IgD-negative memory B cell (primary cell): Measurements from ENCODE around the gene LPO. TPM values are rescaled to one million over a fixed set of nuclear protein-coding genes. Genes with fewer than 3 reads are reported as not detected.

Experiments used
- H3K27ac Mint-ChIP-seq, 3 donors: one replicate each; pipeline ENCODE4 v1.8.0; 2020 to 2022; ENCODE audit warnings: mild to moderate bottlenecking in 3 of 3, mixed read lengths in 3 of 3, moderate library complexity in 1 of 3
- H3K27me3 Mint-ChIP-seq: one replicate; pipeline ENCODE4 v1.8.0; 2021; ENCODE audit warnings: mixed read lengths
- H3K36me3 Mint-ChIP-seq: one replicate; pipeline ENCODE4 v1.8.0; 2020; ENCODE audit warnings: mild to moderate bottlenecking, mixed read lengths
- H3K4me1 Mint-ChIP-seq, 3 donors: one replicate each; pipeline ENCODE4 v1.8.0; 2020 to 2022; ENCODE audit warnings: mixed read lengths in 3 of 3, mild to moderate bottlenecking in 1 of 3
- H3K4me3 Mint-ChIP-seq, 4 donors: one replicate each; pipeline ENCODE4 v1.8.0; 2020 to 2022; ENCODE audit warnings: mild to moderate bottlenecking in 4 of 4, mixed read lengths in 4 of 4, moderate library complexity in 3 of 4
- H3K9me3 Mint-ChIP-seq, 3 donors: one replicate each; pipeline ENCODE4 v1.8.0; 2020 to 2021; ENCODE audit warnings: mixed read lengths in 3 of 3, mild to moderate bottlenecking in 1 of 3
- polyA plus RNA-seq: library from polyadenylated mRNA; unstranded; fragments of 300-500 nt; fragmentation: Illumina TruSeq; gene quantifications from one replicate; pipeline ENCODE4 v1.2.3, GENCODE V29; 2021

Gene LPO
- polyA plus RNA-seq, 1 donor from 2014 or later: not detected

DNA sequence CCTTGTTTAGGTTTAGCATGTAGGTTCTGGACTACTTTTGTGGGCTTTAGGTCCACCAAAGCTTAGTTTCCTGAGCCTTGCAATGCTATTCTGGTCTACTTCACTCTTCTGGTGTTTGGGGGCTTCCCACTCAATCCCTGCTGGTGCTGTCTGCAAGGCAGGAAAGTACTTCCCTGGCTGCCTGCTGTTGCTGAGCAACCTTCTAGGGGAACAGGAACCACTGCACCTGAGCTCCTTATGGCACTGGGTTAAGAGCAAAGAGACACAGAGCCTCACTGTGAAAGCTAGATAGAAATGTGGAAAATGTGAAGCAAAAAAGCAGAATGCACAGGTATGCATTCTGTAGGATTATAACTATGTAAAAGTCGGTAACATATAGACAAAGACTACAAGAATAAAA, 25.4 kb downstream of the LPO start:
- Mint-ChIP-seq H3K4me1 (no peaks in the 10 kb centered on the region), H3K36me3 (peaks cover 2% of the 10 kb centered on the region), H3K27ac (no peak overlapping the region), H3K27me3 (peaks cover 42% of the 10 kb centered on the region), H3K9me3 (peaks cover 0 to 2% (median 0%) of the 10 kb centered on the region in 3 donors), H3K4me3 (no peak overlapping the region)

DNA sequence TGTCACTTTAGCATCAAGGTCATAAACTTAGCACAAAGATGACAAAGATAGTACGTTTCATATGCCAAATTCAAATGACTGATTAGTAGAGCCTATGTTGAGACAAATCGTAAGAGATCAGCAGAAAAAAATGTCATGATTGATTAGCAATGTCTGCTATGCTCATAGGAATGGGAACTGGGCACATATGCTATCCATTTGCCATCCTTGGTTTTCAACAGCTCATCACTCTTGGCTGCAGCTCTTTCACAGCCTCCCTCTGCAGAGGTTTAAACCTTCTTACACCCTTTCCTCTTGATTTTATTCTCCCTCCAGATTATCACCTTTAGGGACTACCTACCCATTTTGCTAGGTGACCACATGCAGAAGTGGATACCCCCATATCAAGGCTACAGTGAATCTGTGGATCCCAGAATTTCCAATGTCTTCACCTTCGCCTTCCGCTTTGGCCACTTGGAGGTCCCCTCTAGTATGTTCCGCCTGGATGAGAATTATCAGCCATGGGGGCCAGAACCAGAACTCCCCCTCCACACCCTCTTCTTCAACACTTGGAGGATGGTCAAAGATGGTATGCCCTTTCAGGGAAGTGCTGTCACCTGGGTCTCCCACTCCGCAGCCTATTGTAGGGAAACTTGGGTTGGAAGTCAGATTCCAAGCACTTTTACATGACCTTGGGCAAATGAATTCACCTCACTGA, 26.2 kb downstream of the LPO start:
- H3K27me3 Mint-ChIP-seq: peaks cover 43% of the 10 kb centered on the region
- no peak overlapping the region for H3K4me3 Mint-ChIP-seq
- peaks cover 0 to 2% (median 0%) of the 10 kb centered on the region in 3 donors for H3K9me3 Mint-ChIP-seq
- H3K27ac Mint-ChIP-seq: no peak overlapping the region
- no peaks in the 10 kb centered on the region for H3K4me1 Mint-ChIP-seq
- peaks cover 2% of the 10 kb centered on the region for H3K36me3 Mint-ChIP-seq

DNA sequence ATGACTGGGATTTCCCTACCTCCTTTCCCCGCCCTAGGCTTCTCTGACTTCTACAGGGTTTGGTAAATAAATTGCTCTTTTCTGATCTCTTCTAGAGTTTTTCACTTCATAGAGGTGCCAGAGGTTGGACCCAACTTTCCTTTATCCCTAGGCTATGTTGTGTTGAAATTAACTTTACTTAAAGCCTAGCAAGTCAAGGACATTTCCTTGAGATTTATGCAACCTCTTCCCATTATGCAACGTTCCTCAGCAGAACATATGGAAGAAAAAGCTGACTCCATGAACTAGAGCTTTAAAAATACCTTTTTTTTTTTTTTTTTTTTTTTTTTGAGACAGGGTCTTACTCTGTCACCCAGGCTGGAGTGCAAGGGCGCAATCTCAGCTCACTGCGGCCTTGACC, 26.9 kb downstream of the LPO start:
- Mint-ChIP-seq H3K27me3 (peaks cover 44% of the 10 kb centered on the region), H3K27ac (no peak overlapping the region), H3K36me3 (no peaks in the 10 kb centered on the region)

DNA sequence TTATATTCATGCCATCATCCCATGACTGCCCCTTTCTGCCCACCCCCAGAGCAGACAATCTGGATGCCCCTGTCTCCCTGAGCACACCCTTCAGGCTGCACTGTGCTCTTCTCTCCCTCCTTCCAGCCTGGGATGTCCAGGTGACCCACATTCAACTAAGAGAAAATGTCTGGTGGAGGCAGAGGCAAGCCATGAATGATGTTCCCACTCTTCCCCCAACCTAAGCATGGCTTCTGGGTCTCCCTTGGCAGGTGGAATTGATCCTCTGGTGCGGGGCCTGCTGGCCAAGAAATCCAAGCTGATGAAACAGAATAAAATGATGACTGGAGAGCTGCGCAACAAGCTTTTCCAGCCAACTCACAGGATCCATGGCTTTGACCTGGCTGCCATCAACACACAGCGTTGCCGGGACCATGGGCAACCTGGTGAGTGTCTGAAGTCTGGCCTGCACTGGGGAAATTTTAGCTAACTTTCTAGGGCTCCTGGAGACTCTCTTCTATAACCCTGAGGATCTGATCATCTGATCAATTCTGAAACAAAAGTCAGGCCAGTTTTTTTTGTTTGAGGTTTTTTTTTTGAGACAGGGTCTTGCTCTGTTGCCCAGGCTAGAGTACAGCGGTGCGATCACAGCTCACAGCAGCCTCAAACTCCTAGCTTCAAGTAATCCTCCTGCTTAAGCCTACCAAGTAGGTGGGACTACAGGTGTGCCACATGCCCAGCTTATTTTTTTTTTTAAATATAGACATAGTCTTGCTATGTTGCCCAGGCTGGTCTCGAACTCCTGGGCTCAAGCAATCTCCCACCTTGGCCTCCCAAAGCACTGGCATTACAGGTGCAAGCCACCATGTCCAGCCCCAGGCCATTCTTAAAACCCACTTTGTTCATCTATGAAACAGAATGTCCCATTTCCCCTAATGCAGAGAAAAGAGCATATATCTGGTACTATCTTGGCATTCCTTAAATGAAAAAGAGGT, 27.8 kb downstream of the LPO start:
- Mint-ChIP-seq H3K9me3 (peaks cover 0 to 2% (median 0%) of the 10 kb centered on the region in 3 donors), H3K36me3 (no peaks in the 10 kb centered on the region), H3K27me3 (peaks cover 39% of the 10 kb centered on the region), H3K4me3 (no peak overlapping the region), H3K27ac (no peak overlapping the region), H3K4me1 (no peaks in the 10 kb centered on the region)

More for the DNA sequence above, 26.9 kb downstream of the LPO start:
- H3K4me3 Mint-ChIP-seq: no peak overlapping the region
- no peaks in the 10 kb centered on the region for H3K4me1 Mint-ChIP-seq
- peaks cover 0 to 2% (median 0%) of the 10 kb centered on the region in 3 donors for H3K9me3 Mint-ChIP-seq

DNA sequence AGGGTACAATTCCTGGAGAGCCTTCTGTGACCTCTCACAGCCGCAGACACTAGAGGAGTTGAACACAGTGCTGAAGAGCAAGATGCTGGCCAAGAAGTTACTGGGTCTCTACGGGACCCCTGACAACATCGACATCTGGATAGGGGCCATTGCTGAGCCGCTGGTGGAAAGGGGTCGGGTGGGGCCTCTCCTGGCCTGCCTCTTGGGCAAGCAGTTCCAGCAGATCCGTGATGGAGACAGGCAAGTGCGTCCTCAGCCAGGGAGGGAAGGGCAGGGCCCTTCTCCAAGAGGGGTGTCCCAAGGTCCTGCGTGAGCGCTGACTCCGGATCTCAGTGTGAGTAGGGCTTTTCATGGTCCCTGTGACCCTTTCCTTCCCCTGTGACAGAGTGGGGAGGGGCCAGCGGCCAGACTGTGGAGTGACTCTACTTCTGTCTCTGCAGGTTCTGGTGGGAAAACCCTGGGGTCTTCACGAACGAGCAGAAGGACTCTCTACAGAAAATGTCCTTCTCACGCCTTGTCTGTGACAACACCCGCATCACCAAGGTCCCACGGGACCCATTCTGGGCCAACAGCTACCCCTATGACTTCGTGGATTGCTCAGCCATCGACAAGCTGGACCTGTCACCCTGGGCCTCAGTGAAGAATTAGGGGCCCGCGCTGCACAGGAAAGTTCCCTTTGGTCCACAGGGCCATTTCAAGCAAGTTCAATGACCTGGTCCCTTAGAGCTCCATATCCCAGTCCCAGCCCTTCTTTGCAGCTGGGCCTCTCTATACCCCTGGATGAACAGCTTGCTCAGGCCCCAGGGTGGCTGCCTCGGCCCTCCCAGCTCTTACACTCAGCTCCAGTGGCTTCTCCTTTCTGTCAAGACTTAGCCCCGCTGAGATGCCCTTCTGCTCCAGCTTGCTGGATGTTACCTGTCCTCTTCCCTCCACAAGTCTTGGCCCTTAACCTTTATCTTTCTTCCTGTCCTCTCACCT, 29.3 kb downstream of the LPO start:
- Mint-ChIP-seq H3K9me3 (peaks cover 0 to 2% (median 0%) of the 10 kb centered on the region in 3 donors), H3K4me3 (peak overlapping the region in 1 of 4 donors; percentile 73), H3K27me3 (peaks cover 30% of the 10 kb centered on the region), H3K4me1 (peaks cover 0 to 2% (median 0%) of the 10 kb centered on the region in 3 donors), H3K27ac (no peak overlapping the region), H3K36me3 (peaks cover 2% of the 10 kb centered on the region)

DNA sequence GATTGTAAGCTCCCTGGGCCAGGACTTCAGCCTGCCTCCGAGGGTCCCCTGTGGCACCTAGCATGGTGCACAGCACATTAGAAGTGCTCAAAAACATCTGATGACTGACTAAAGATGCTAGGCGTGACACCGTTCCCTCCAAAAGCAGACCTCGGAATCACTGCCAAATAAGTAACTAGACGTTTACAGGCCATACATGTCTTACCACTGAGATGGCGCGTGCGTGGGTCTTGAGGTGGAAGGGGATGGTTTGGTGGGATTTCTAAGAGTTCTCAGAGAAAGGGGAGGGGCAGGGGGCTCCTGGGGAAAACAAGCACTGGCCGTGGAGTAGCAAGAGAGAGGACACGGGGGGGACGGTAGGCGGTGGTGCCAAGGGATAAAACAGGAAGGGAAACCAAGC, 29.9 kb downstream of the LPO start:
- peak overlapping the region in 1 of 4 donors; percentile 73 for H3K4me3 Mint-ChIP-seq
- peaks cover 25% of the 10 kb centered on the region for H3K27me3 Mint-ChIP-seq
- H3K36me3 Mint-ChIP-seq: peaks cover 2% of the 10 kb centered on the region
- peaks cover 0 to 2% (median 0%) of the 10 kb centered on the region in 3 donors for H3K9me3 Mint-ChIP-seq
- H3K4me1 Mint-ChIP-seq: peaks cover 0 to 2% (median 0%) of the 10 kb centered on the region in 3 donors
- H3K27ac Mint-ChIP-seq: no peak overlapping the region

DNA sequence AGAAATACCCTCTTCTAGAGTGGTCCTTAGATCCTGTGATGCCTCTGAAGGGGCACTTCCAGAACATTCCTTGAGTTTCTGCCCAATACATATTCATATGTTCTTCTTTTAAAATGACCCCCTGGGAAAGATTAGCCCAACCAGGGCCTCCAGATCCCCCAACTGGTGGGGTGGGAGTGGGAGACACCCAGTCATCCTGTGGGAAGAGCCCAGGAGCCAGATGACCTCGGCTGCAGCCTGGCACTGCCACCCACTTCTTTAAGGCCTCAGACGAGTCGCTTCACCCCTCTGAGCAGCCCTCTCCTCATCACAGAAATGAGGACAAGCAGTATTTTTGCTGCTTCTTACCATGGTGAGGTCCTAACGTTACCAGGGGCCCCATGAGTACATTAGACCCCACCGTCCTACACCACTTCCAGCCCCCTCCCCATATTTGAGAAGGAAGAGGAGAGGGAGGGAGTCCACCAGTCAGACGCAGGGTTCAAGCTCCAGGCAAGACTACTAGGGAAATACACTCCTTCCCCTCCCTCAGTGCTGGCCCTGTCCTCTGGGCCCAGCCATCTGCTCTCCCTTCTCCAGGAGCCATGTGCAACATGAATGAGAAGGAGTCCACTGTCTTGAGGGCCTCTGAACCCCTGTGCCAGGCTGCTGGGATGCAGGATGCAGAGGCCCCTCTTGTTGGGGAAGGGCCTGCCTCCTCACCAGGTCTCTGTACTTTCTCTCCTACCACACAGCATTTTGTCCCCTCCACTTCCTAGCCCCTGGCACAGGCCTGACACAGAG, 30.6 kb downstream of the LPO start:
- Mint-ChIP-seq H3K4me1 (peaks cover 0 to 4% (median 0%) of the 10 kb centered on the region in 3 donors), H3K4me3 (no peak overlapping the region), H3K27ac (no peak overlapping the region), H3K9me3 (peaks cover 0 to 2% (median 0%) of the 10 kb centered on the region in 3 donors), H3K27me3 (peaks cover 26% of the 10 kb centered on the region), H3K36me3 (peaks cover 2% of the 10 kb centered on the region)

DNA sequence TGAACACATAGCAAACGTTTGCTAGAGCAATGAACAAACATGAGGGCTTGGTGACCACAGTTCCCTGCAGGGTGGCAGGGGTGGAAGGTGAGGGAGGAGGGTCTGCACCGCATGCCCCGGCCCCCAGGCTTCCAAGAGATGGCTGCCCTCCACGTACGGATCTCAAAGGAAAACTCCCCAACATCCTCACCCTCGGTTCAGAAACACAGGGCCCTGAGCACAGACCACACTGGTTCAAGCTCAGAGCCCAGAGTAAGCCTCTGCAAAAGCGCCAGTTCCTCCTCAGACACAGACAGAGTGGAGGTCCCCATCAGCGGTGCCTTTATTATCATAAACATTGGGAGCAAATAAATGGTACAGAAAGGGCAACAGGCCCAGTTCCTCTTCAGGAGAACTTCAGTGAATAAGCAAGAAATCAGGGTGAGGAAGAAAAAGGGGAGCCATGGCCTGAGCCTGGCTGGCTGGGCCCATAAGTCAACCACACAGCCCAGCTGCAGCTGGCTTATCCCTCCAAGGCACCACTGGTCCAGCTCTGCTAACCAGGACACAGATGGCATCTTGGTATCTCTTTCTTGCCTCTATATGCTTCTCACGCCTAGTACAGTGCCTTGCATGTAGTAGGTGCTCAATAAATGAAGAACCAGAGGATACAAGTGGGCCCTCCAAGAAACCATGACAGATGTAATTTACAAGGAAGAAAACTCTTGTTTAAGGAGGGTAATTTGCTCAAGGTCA, 31.3 kb downstream of the LPO start:
- Mint-ChIP-seq H3K36me3 (peaks cover 2% of the 10 kb centered on the region), H3K4me3 (no peak overlapping the region), H3K9me3 (no peaks in the 10 kb centered on the region), H3K27me3 (peaks cover 24% of the 10 kb centered on the region), H3K27ac (peak overlapping the region in 2 of 3 donors; percentile 25 to 71), H3K4me1 (peaks cover 0 to 4% (median 0%) of the 10 kb centered on the region in 3 donors)

DNA sequence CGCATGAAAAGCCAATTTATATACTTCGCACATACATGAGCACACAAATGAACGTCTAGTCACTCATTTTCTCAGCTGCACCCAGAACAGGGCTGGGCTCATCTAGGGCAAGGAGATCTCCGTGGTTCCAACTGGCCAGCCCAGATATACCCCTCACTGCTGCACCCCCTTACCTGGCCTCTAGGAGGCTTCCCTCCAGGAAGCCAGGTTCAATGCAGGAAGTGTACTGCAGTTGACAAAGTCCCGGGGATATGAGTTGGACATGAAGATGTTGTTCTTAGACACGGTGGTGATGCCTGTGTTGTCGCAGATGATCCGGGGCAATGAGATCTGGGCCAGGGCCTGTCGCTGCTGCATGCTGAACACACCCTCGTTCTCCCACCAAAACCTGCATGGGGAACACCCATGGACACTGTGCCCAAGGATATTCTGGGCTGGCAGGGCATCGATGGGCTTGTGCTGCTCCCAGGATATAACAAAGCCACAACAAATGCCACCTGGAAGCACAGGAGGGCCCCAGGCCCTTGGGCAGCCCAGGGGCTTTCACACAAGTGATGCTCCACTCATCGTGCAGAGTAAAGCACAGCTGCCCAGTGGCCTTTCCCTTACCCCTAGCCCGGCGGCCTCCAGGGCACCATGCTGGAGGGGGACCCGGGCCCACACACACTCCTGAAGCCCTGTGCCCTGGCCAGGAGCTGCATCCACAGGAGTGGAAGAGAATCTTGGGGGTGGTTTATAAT, 32.3 kb downstream of the LPO start:
- Mint-ChIP-seq H3K4me1 (peaks cover 0 to 4% (median 0%) of the 10 kb centered on the region in 3 donors), H3K9me3 (no peaks in the 10 kb centered on the region), H3K36me3 (peaks cover 2% of the 10 kb centered on the region), H3K4me3 (no peak overlapping the region), H3K27me3 (peaks cover 18% of the 10 kb centered on the region), H3K27ac (peak overlapping the region in 1 of 3 donors; percentile 25)

DNA sequence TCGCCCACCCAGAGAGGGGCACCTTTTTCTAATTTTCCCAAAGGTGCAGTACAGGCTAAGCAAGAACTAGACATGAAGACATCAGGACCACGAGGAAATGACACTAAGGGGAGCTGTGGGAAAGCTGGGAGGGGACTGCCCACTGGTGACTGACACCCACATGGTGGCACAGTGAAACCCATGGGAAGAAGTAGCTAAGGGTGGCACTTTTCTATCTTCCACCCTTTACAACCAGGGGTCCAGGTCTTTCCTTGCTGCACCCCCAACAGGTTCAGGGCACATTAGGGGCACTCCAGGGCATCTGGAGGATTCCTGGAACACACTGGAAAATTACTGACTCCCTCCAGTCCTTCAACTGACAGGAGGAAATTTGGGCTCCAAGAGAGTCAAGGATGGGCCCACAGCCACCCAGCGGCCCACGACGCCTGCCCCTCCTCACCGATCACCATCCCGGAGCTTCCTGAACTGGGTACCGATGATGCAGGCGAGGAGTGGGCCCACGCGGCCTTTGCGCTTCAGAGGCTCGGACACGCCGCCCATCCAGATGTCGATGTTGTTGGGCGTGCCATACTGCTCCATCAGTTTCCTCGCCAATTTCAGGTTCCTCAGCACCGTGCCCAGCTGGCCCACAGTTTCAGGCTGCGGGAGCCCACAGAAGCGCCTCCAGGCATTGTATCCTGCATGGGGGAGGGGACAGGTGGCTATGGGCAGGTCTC, 33.0 kb downstream of the LPO start:
- Mint-ChIP-seq H3K36me3 (peaks cover 2% of the 10 kb centered on the region), H3K4me3 (no peak overlapping the region), H3K4me1 (peaks cover 0 to 4% (median 0%) of the 10 kb centered on the region in 3 donors), H3K9me3 (no peaks in the 10 kb centered on the region), H3K27me3 (peaks cover 13% of the 10 kb centered on the region), H3K27ac (no peak overlapping the region)

DNA sequence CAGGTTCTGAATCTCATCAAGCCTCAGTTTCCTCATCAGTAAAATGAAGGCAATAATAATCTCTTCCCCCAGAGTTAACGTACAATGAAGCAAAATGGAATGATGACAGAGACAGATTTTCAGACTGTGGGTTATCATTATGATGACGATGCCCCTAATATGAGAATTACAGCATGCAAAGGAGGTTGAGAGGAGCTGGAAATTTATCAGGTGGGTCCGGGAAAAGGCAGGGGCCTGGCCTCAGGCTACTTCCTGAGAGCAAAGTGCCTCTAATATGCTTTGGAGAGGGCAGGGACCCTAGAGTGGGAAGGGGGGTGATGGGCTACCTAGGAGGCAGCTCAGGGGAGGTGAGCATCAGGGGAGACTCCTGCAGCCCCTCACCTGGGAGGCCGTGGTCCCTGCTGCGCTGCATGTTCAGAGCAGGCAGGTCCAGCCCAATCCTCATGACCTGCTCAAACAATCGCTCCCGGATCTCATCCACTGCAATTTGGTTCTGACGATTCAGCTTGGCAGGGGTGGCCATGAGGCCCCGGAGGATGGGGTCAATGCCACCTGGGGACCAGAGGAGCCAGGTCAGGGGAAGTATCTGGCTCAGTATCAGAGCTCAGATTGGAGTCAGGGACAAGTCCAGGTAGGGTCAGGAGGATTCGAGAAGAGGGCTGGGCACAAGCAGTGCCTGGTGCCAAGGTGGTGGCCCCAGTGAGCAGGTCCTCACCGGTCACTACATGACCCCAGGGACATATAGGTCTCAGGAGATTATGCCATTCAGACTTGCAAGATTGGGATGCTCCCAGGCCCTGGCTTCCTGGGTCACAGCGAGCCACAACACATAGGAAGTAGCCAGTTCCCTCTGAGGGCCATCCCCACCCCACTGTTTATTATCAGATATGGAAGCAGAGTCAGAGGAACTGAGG, 34.2 kb downstream of the LPO start:
- peak overlapping the region in 1 of 3 donors; percentile 43 for H3K27ac Mint-ChIP-seq

More for the DNA sequence above, 34.2 kb downstream of the LPO start:
- peaks cover 2% of the 10 kb centered on the region for H3K36me3 Mint-ChIP-seq
- no peak overlapping the region for H3K4me3 Mint-ChIP-seq
- H3K9me3 Mint-ChIP-seq: no peaks in the 10 kb centered on the region
- peaks cover 11% of the 10 kb centered on the region for H3K27me3 Mint-ChIP-seq
- peaks cover 0 to 4% (median 0%) of the 10 kb centered on the region in 3 donors for H3K4me1 Mint-ChIP-seq
